DMS79 (cell line): Measurements from ENCODE around the gene HMG20B.
"Not testable (repeated sequence)": the region's sequence is repeated elsewhere in the genome, so short reads cannot be mapped to it uniquely, and the experiment has no call there.

Experiments used
- DNase-seq: peaks from one replicate; lab custom pipeline; 2025; lab: John Stamatoyannopoulos, UW

HMG20B gene

GRCh38 chr19:3556423-3556977, 16.2 kb upstream of the HMG20B start:
- no peak for DNase-seq

GRCh38 chr19:3556978-3557460, 15.7 kb upstream of the HMG20B start:
- no peak for DNase-seq

- DNase-seq = peak; percentile 70
These were observed 15.1 kb upstream of the HMG20B start, which contains the start of gene MFSD12 for GRCh38 chr19:3557461-3558248. Gene MFSD12, minus strand, starts transcription at chr19:3557586. Its CDS starts 183 bp downstream, at chr19:3557403.

DNA sequence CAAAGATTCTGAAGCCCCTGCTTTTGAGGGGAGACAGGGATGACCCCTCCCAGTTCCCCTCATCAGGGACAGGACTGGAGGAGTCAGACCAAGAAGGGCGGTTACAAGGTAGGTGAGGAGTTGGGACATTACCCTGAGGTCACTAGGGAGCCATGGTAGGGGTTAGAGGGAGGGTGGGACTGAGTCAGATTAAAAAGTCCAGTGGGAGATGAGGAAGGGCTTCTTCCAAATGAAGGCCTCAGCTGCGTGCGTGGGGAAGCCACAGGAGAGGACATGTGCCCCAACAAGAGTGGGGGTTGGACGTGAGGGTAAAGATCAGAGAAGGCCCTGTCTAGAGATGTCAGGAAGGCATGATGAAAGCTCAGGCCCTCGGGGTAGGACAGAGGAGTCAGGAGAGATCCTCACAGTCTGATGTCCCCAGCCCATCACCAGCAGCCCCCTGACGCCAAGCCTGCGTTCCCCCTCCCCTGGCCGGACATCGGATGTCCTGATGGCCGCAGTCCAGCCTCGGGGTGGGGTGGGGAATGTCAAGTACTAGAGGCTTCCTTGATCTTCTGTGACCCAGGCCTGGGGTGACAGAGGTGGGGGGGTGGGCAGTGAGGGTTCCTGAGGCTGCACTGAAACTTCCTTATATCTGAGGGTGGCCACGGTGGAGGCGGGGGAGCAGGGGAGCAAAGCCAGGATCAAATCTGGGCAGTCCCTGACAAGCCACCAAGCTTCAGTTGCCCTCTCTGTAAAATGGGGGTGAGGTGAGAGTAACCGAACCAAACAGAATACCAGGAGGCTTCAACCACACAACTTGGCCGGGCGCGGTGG, 8.8 kb upstream of the HMG20B start:
- no peak for DNase-seq

GRCh38 chr19:3565139-3565538, 7.6 kb upstream of the HMG20B start:
- no peak for DNase-seq

DNA sequence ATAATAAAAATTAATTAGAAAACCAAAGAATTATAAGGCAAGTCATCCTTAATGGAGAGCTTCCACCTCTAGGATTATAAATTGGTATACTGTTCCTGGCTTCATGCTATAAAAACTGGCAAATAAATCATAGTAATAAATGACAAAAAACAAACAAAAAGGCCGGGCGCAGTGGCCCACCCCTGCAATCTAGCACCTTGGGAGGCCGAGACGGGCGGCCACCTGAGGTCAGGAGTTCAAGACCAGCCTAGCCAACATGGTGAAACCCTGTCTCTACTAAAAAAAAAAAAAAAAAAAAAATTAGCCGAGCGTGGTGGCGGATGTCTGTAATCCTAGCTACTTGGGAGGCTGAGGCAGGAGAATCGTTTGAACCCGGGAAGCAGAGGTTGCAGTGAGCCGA, 2.7 kb upstream of the HMG20B start:
- DNase-seq = not testable (repeated sequence)

DNA sequence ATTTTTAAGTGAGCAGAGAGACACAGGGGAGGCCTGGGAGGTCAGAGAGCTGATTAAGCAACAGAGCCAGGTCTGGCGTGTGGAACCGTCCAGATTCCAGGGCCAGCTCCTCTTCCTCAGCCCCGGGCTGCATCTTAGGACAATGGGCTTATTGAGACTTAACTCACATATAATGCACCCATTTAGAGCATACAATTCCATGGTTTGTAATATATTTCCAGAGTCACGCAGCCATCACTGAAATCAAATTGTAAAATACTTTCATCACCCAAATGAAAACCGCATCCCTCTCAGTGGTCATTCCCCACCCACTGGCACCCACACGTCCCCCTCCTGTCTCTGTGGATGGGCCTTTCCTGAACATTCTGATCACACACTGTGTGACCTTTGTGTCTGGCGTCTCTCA, 2.1 kb upstream of the HMG20B start:
- no peak for DNase-seq

DNA sequence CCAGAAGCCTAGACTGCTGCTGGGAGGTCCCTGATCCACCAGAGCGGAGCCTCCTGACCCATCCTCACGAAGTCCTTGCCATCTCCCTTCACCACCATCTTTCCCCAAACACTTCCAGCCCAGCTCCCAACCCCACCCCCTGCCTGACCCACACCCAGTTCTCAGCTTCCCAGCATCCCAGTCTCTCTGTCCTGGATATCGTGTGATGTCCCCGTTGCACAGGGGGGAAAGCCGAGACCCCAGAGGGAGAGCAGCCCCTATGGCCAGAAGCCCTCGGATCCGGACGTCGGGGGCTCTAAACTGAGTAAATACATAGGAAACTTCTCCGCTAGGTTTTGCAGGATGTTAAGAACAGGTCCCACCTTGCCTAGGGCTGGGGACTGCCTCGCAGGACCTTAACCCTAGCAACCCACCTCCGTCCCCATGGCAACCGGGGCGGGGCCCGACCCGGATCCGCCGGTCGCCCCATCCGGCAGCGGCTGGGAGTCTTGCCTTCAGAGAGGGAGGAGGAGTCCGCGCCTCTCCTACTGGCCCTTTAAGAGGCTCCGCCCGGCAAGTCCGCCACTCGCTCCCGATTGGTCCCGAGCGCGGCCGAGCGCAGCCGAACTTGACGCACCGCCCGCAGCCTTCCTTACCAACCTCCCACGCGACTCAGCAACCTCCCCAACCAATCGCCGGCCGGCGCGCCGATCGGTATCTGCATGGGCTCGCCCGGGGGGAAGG, 451 bp upstream of the HMG20B start:
- peak; percentile 96 for DNase-seq

DNA sequence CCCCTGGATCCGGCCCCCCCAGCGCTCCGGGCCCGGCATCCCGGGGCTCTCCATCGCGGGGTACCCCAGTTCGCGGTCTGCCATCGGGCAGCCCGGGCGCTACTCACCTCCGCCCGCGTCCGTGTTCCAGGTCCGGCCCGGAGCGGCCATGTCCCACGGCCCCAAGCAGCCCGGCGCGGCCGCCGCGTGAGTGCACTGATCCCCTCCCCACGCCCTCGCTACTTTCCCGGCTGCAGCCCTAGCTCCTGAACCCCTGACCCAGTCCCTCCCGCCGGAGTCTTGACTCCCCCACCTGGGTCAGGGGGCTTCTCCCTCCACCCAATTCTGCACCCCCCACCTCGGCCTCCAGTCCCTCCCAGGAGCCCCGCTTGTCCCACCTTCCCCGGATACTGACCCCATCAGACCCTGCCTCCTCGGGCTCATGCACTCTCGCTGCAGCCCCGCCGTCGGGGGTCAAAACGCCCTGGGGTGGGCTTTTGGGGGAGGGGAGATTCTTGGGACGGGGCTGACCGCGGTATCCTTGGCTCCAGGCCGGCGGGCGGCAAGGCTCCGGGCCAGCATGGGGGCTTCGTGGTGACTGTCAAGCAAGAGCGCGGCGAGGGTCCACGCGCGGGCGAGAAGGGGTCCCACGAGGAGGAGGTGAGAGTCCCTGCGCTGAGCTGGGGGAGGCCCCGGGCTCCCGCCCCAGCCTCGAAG, 566 bp downstream of the HMG20B start:
- no peak for DNase-seq

GRCh38 chr19:3573858-3574637, 1.3 kb downstream of the HMG20B start:
- DNase-seq = no peak

DNA sequence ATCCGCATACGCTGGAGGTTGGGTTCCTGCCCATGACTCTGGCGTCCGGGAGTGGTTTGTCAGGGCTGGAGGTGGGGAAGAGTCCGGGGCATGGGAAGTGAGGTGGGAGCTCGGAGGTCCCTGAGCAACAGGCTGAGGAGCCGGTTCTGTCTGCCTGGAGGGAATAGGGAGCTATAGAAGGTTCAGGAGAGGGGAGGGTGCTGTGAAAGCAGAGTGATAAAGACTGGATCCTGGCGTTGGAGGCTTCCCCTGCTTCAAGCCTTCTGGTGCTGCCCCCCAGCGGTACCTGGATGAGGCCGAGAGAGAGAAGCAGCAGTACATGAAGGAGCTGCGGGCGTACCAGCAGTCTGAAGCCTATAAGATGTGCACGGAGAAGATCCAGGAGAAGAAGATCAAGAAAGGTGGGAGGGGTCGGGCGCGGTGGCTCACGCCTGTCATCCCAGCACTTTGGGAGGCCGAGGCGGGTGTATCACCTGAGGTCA, 2.6 kb downstream of the HMG20B start:
- no peak for DNase-seq

- DNase-seq = no peak
These were observed 3.4 kb downstream of the HMG20B start for GRCh38 chr19:3575949-3576673.

GRCh38 chr19:3576696-3577443, 4.1 kb downstream of the HMG20B start:
- DNase-seq = no peak

- DNase-seq = no peak
These were observed 5.1 kb downstream of the HMG20B start for GRCh38 chr19:3577723-3578344.

GRCh38 chr19:3578390-3578789, 5.6 kb downstream of the HMG20B start:
- no peak for DNase-seq

DNA sequence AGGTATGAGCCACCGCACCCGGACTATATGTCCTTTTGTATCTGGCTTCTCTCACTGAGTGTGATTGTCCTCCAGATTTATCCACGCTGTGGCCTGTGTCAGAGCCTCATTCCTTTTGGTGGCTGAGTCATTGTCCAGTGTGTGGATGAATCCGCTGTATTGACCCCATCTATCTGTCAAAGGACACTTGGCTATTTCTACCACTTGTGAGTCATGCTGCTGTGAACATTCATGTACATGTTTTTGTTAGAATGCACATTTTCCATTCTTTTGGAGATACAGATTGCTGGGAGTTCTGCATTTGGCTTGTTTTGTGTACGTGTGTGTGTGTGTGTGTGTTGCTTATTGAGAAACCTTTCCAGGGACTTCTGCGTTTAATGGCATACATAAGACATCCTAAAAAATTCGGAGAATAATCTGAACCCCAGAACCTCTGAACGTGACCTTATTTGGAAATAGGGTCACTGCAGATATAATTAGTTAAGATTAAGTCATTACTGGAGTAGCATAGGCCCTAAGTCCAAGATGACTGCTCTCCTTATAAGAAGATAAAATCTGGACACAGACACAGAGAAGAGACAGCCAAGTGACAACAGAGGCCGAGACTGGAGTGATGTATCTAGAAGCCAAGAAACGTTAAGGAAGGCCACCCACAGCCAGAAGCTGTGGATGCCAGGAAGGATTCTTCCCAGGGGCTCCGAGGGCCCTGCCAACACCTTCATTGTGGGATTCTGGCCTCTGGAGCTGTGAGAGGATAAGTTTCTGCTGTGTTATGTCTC, 7.6 kb downstream of the HMG20B start:
- no peak for DNase-seq

DNA sequence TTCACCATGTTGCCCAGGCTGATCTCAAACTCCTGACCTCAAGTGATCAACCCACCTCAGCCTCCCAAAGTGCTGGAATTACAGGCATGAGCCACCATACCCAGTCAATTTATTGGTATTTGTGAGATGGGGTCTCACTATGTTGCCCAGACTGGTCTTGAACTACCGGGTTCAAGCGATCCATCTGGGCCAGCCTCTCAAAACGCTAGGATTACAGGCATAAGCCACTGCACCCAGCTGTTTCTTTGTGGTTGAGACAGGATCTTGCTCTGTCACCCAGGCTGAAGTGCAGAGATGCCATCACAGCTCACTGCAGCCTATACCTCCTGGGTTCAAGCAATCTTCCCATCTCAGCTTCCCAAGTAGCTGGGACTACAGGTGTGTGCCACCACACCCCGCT, 9.0 kb downstream of the HMG20B start:
- not testable (repeated sequence) for DNase-seq
